NCI-H748 treated with DMSO at 0.1 percent for 48 hours (cell line): ENCODE measurements around the gene ITPA.

Experiments used
- DNase-seq: peaks from one replicate; lab custom pipeline; 2025; lab: John Stamatoyannopoulos, UW

The ITPA gene

GRCh38 chr20:3209257-3209945 lies at the start of gene ITPA:
ITPA (plus strand) TSS chr20:3209498; CDS start chr20:3209552, 54 bp downstream.
- DNase-seq: peak; percentile 51

- no peak for DNase-seq
These were observed 48.9 kb upstream of the ITPA start for GRCh38 chr20:3160418-3160817.

- DNase-seq: no peak
These were observed 47.8 kb upstream of the ITPA start for GRCh38 chr20:3161316-3162079.

- no peak for DNase-seq
These were observed 47.2 kb upstream of the ITPA start for GRCh38 chr20:3162080-3162611.

GRCh38 chr20:3163099-3164042 lies 45.9 kb upstream of the ITPA start:
- DNase-seq: no peak

GRCh38 chr20:3164043-3164762 lies 45.1 kb upstream of the ITPA start:
- DNase-seq: no peak

GRCh38 chr20:3164763-3165410 lies 44.4 kb upstream of the ITPA start:
- DNase-seq: no peak

- no peak for DNase-seq
These were observed 43.6 kb upstream of the ITPA start for GRCh38 chr20:3165473-3166337.

GRCh38 chr20:3166338-3166912 lies 42.9 kb upstream of the ITPA start:
- no peak for DNase-seq

- no peak for DNase-seq
These were observed 42.4 kb upstream of the ITPA start for GRCh38 chr20:3166913-3167342.

GRCh38 chr20:3167738-3168078 lies 41.6 kb upstream of the ITPA start:
- DNase-seq: no peak

GRCh38 chr20:3168079-3168828 lies 41.0 kb upstream of the ITPA start:
- no peak for DNase-seq

GRCh38 chr20:3168829-3169590 lies 40.3 kb upstream of the ITPA start:
- no peak for DNase-seq

- no peak for DNase-seq
These were observed 37.7 kb upstream of the ITPA start for GRCh38 chr20:3171391-3172125.

GRCh38 chr20:3172126-3172932 lies 37.0 kb upstream of the ITPA start:
- no peak for DNase-seq

- peak; percentile 88 for DNase-seq
These were observed 36.2 kb upstream of the ITPA start, which contains the start of gene LZTS3 for GRCh38 chr20:3172933-3173609. LZTS3 (minus strand) TSS chr20:3173549; CDS start chr20:3167163, 6,386 bp downstream.
